Activated CD4-positive, alpha-beta T cell treated with anti-CD3 and anti-CD28 coated beads, Interleukin-10, Interleukin-2, amounts not matched to agents 100 ng/mL and 50 ng/mL, durations not matched to agents 16 hours and 8 hours (primary cell): ENCODE measurements around the gene TTLL11.

Experiments
- DNase-seq: peaks from one replicate; pipeline ENCODE4 v3.0.0-alpha.2; 2020

Gene TTLL11

DNA sequence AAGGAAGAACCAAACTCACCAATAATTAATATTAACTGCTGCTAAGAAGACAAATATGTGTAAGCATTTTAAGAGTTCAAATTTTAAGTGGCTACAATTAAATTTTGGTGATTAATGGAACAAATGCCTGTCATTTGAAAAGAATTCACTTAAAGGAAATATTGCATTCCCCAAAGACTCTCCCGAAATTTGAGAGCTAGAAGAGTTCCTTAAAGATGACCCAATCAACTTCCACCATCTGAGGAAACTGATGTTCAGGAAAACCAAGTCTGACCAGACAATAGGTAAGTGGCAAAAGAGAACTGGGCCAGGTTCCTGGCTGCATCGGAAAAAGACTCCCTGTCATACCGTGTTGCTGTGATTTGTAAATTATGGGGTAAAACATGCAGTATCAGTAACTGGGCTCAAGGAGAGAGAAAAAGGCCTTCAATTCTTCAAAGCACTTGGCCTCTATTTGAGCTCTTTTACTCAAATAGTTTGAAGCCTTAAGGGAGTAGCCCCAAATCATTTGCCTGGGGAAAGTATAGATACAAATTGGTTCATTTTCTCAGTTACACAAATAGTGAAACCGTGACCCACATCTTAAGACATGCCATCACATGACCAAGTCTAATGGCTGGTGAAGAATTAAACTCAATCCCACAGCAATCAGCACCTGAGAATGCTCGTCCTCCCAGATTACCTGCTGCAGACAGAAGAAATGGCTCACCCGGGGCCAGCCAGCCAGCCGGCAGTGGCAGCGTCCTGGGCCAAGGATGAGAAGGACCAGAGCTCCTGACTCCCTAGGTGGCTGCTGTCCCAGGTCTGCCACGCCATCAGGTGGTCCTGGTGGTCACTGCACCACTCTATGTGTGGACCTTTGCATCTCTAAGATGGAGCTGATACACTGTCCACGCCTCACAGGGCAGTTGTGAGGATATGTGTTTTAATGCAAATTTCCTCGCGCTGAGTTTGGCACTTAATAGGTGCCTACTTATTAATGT is 162.9 kb downstream of the TTLL11 start:
- DNase-seq = no peak

- DNase-seq = no peak
Observed at GRCh38 chr9:121927636-121928035, 165.5 kb downstream of the TTLL11 start.

DNA sequence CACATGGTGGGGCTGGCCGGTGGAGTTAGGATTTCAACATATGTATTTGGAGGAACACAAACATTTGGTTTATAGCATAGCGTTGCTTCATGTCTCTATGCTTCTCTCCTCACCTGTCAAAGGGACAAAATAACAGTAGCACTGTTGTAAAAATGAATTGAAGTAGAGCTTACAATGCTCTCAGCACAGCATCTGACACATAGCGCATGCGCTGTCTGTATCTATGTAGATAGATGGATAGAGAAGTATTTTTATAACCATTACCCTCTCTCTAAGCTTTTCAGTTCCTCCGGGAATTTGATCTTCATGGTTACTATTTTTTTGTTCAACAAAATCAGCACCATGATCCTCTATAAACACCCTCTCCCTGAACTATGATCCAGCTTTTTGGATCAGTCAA is 166.0 kb downstream of the TTLL11 start:
- no peak for DNase-seq

DNA sequence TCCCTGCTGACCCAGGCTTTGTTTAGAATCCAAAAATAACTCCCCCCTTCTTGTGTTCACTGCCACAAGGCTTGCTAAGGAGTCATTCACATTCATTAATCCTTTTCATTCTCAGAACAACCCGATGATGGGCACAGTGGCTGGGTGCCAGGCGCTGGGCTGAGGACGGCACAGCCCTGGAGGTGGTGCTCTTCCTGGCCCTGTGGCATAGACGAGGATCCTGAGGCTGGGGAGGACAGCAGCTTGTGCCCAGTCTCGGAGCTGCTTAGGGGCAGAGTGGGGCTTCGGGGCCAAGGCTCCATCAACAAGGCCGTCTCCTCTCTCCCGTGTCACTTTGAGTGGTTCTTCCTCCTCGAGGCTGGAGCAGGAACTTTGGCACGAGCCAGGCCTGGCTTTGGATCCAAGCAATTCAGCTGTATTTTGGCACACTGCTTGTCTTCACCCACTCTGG is 166.7 kb downstream of the TTLL11 start:
- DNase-seq = no peak

DNA sequence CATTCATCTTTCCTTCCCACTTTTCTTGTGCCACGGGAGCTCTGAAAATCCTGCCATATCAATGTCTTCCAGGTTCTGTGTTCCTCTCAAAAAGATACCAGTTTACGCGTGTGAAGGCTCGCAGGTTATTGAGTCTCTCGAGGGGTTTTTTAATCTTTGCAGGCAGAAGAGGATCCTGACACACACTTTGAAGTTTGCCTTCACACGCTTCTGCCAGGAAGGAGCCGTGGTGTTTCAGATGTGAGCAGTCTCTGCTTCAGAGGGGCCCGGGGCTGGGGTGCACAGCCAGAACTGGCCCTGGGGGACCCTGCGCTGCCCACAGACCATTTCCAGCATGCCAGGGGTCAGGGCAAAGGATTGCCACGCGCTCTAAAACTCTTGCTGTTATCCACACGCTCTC is 167.2 kb downstream of the TTLL11 start:
- DNase-seq = no peak

- DNase-seq = no peak
Observed at GRCh38 chr9:121924700-121925099, 168.4 kb downstream of the TTLL11 start.

GRCh38 chr9:121921444-121921843 is 171.7 kb downstream of the TTLL11 start:
- DNase-seq = no peak

DNA sequence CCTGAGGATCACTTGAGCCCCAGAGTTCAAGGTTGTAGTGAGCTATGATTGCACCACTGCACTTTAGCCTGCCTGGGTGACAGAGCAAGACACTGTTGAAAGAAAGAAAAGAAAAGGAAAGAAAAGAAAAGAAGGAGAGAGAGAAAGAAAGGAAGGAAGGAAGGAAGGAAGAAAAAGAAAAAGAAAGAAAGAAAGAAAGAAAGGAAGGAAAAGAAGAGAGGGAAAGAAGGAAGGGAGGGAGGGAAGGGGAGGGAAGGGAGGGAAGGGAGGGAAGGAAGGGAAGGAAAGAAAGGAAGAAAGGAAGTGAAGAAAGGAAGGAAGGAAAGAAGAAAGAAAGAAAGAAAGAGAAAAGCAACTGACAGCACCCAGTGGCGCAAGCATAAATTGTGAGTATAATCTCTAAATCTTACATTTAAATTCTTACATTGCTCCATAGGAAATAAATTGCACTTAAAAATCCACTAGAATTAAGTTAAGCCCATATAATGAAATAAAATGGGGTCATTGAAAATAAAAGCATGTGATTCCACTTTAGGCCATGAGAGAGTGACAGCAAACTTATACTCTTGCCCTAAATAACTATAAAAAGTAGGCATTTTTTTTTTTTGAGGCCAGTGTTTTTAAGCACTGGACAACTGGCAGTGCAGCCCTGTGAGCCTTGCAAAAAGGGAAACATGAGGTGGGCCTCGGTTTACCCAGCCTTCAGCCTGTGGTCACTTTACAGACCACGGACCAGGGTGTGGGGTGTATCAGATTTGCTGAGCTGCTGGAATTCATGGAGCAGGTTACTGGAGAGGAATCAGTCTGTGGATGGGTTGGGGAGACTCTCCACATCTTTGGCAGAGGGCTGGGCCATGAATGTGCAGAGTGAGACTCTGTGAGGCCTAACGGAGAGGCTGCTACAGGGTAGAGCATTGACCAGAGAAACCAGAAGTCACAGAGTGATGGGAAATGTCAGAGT is 175.5 kb downstream of the TTLL11 start:
- no peak for DNase-seq

DNA sequence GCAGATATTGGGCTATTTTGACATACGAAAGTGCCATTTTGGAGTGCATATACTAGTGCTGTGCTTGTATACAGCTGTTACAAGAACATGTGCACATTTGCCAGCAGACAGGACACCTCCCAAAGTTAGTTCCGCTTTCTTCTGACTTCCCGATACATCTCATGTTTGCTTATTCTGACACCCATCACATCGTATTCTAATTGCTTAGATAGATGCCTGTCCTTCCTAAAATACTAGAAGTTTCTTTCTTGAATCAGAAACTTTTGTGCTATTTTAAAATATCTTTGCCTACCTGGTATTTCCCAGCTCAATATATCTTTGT is 177.8 kb downstream of the TTLL11 start:
- DNase-seq = no peak

- DNase-seq = no peak
Observed at GRCh38 chr9:121914604-121915303, 178.4 kb downstream of the TTLL11 start.

DNA sequence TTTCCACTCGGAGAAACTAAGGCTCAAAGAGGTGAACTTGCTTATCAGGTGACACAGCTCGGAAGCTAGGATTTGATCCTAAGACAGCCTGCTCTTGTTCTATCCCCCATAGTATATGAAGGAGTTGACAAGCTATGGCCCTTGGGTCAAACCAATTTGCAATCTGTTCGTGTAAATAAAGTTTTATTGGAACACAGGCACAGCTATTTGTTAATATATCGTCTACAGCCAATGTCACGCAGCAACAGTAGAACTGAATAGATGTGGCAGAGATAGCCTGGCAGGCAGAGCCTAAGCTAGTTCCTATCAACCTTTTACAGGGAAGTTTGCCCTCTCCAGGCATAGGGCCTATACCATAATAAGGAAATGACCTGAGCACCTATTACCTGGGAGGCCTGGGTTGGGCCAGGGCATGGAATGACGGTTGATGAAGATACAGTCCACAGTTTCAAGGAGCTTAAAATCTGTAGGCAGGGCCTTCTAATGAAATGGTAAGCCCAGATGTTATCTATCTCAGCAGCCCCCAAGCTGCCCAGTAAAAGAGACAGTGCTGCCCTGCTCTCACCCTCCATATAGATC is 179.0 kb downstream of the TTLL11 start:
- DNase-seq = no peak

DNA sequence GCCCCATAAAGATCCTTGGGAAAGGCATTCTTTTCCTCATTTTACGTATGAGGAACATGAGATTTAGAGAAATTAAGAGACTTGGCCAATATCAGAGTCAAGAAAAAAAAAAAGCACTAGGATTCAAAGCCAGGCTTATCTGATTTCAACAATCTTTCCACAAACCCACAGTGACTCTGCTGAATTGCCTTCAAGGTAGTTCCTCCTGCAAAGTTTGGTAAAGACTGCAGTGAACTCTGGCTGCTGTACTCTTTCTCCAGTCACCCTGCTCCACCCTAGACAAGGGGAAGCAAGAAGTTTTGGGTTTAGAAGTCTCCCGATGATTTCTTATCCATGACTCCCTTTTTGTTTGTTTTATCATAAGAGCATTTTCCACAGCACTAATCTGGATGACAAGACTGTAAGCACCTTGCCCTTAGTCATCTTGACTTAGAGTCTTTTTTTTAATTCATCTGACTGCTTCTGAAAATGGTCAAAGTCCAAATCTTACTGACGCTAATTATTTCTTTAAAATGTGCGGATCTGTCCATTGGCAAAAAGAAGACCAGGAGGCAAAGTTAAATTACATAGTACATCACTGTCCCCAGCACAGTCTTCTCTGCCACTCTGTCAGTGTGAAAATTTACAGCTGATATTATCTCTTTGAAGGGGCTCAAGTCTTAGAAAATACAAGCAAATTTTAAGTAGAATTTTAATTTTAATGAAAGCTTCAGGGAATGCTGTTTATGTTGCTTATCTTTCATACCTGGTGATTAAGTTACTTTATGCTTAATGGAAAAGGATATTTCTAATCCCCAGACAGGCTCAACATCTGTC is 180.1 kb downstream of the TTLL11 start:
- DNase-seq = no peak

DNA sequence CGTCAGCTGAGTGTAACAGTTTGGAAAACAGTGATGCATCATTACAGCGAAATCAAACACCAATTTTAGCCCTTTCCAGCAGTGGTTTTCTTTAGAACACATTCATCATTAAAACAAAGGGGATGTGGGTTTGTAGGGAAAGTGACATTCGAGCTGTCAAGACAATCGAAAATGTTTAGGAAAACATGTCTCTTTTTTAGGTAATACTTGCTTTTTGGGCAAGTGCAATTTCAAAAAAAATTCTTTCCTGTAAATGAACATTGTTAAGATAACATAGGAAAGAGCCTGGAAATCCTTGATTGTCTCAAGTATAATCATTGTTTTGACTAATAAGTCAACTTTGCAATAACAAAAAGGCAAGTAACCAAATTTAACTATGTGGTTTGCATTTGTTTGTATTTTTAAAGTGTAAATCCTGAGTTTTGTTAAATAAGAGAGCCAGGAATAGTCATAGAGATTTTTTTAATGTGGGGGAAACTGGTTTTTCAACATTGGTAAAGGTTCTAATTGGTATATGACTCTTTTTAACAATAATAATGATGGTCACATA is 182.5 kb downstream of the TTLL11 start:
- DNase-seq = no peak

GRCh38 chr9:121909111-121909510 is 184.0 kb downstream of the TTLL11 start:
- DNase-seq = no peak

GRCh38 chr9:121906074-121906870 is 186.8 kb downstream of the TTLL11 start:
- no peak for DNase-seq

DNA sequence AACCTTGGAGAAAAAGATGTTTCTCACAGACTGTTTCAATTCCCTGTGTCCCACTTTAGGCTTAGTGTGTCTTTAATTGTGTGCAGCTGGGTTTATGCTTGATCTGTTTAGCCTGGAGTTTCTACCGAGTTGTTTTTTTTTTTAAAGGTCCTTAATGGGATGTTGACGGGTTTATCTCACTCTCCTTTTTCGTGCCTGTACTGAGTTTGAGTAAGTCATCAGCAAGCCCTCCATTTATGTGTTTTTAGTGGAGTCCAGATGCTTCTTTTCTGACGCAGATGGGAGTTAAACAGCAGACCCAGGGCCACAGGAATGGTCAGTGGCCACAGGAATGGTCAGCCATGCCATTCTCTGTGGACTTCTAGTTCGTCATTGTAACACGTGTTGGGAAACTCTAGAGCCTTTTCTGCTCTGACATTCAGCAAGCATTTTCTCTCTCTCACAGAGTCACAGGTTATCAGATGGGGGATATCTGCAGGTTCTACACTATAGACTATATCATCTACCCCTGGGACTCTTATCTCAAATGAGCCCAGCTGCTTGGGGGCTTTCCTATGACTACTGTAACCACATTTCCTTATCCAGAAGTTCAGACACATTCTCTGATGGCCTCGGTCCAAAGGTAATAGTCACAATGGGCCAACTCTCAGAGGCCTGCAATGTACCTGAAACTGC is 190.5 kb downstream of the TTLL11 start:
- no peak for DNase-seq

- no peak for DNase-seq
Observed at GRCh38 chr9:121901616-121902015, 191.5 kb downstream of the TTLL11 start.

DNA sequence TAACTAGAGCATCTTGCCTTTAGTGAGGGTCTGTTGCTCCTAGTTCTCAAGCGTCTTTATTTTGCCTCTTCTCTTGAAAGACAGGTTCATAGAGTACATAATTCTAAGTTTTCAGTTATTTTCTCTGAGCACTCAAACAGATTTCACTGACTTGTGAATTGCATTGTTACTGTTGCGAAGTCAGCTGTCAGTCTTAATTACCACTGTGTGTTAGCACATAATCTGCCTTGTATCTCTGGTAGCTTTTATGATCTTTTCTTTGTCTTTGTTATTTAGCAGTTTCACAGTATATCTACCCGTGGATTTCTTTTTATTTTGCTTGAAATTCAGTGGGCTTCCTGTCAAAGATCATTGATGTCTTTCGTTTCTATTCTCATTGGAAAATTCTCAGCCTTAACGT is 192.9 kb downstream of the TTLL11 start:
- no peak for DNase-seq

- no peak for DNase-seq
Observed at GRCh38 chr9:121898856-121899255, 194.3 kb downstream of the TTLL11 start.

GRCh38 chr9:121897140-121897539 is 196.0 kb downstream of the TTLL11 start:
- DNase-seq = no peak
